CD4-positive, alpha-beta T cell treated with Interleukin-4 for 1 hour (primary cell): Measurements from ENCODE around the gene POMGNT1.

Experiments
- DNase-seq, 2 donors: peaks; one replicate each; pipeline ENCODE4 v3.0.0-alpha.2; 2020 to 2022

POMGNT1 gene

GRCh38 chr1:46206399-46206798 lies 8.2 kb upstream of the POMGNT1 start:
- DNase-seq = no peak

- no peak for DNase-seq
These were observed 7.6 kb upstream of the POMGNT1 start for GRCh38 chr1:46205791-46206190.

GRCh38 chr1:46205141-46205540 lies 6.9 kb upstream of the POMGNT1 start:
- no peak for DNase-seq

DNA sequence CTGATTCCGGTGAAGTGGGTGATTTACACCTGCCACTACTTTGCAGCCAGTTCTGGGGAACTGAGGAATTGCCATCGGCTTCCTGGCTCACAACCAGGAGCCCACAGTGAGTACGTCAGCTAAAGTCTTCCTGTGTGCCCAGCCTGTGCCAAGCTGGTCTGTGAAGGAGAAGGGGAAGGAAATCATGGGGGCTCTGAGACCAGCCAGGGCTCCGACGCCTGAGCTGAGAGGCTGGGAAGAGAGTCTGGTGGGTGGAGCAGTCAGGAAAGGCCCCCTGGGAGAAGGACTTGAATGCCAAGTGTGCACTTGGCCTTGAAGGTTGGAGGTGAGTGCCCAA lies 6.1 kb upstream of the POMGNT1 start:
- DNase-seq = no peak

DNA sequence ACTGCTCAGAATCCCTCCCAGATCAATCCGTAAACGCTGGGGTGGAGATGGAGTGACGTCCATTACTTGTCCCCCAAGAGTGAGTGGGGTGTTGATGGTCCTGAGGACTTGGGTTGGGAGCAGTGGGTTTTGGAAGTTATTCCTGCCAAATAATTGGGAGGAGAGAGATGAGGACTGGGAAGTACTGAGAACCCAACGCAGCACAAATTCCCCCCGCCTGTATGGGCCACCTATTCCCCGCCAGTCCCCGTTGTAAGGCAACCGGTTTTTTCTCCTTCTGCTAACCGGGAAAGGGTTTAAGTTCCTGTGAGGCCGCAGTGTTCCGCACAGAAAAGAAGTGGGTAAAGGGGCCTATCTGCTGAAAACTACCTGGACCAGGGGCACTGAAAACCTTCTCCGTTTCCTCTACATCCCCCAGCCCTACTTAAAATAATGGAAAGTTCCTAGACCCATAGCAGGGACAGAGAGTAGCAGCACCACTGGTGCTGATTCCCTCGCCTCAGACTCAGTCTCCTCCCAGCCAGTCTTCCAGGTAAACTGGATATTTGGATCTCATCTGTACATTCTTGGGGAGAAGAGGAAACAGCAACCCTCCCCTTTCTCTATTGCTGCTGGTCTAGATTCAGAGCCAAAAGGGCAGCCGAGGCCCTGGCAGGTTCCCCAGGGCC lies 5.6 kb upstream of the POMGNT1 start:
- no peak for DNase-seq

DNA sequence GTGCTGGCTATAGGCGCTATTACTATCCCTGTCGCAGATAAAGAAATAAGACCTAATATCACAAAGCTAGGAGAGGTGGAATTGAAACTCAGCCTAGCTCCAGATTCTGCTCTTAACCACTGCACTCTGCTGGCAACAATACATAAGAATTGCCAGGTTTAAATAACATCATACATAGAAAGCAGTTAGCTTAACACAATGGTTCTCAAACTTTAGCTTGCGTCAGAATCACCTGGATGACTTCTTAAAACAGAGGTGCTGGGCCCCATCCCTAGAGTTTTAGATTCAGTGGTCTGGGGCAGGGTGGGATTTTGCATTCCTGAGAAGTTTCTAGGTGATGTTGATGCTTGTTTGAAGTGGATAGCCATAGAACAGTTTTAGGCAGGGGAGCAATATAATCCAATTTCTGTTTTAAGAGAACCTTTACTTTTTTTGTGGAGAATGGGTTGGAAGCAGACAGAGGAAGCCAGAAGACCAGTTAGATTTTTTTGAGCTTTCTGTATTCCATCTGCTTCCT lies 1.1 kb upstream of the POMGNT1 start:
- no peak for DNase-seq

DNA sequence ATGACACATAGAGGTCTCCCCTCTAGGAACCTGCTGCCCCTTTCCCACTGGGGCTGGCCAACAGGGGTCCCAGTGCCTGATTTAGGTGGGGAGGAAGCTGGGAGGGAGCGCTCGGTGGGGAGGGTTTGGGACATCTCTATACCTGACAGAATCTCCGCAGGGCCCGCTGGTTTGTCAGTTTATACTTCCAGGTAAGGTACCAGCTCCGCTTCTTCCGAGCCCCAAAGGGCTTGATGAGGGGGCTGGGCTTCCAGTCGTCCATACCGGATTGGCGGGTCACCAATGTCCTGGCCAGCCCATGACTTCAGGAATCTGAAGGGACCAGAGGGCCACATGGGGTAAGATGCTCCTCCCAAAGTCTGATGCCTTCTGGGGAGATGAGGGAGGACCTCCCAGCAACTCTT lies 672 bp downstream of the POMGNT1 start:
- DNase-seq = no peak

DNA sequence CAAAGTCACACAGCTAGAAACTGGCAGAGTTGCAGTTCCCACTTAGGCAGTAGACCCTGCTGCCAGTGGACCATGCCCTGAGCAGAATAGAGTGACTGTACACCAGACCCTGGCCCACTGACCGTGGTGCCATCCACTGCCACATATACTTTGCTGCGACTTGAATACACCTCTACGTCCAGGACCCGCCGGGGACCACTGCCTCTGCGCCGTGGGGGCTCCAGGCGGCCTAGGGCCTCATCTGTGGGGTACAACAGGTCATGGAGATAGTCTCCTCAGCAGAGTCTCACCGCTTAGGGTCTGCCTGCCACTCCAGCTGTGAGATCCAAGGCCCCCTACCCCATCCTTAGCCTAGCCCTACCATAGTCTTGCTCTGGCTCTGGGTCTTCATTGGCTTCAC lies 1.6 kb downstream of the POMGNT1 start:
- no peak for DNase-seq

DNA sequence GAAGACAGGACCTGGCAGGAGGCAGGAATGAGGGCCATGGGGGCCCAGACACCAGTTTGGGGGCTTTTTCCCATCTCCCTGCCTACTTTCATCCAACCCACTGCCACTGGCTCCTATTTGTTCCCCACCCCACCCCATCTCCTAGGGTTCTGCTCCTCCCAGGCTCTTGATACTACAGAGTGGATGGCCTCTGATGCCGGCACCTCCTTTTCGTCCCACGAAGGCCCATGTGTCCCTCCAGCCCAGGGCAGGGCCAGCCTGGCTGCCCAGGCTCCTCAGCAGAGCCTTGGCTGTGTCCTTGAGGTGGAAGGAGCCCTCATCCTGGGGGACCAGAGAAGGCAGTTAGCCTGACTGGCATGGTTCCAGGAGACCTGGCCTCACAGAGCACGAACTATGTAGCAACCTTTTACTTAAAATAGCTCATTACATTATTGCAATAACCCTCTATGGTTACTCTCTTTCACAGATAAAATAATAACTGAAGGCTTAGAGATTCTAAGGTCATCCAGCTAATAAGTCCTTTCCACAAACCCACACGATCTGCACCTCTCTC lies 3.5 kb downstream of the POMGNT1 start:
- no peak for DNase-seq

GRCh38 chr1:46193984-46194570 lies 4.2 kb downstream of the POMGNT1 start:
- DNase-seq = no peak

DNA sequence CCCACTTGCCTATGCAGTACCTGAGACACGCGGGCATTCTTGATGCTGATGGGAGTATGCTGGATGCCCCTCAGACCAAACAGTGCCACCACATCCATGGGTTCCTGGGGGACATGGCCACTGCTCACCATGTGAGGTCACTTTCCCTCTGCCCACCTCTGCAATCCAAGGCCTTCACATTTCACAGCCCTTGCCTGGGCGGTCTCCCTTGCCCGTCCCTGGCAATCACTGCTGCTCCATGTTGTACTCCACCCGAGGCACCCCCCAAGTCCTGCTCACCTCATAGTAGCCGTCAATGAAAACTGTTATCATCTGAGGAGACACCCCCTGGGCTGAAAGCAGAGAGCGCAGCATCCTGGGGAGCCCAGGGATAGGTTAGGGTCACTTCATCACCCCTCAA lies 4.9 kb downstream of the POMGNT1 start:
- no peak for DNase-seq

- no peak for DNase-seq
These were observed 6.1 kb downstream of the POMGNT1 start for GRCh38 chr1:46192171-46192570.

- no peak for DNase-seq
These were observed 7.1 kb downstream of the POMGNT1 start for GRCh38 chr1:46191033-46191701.

- no peak for DNase-seq
These were observed 7.7 kb downstream of the POMGNT1 start for GRCh38 chr1:46190539-46190938.

DNA sequence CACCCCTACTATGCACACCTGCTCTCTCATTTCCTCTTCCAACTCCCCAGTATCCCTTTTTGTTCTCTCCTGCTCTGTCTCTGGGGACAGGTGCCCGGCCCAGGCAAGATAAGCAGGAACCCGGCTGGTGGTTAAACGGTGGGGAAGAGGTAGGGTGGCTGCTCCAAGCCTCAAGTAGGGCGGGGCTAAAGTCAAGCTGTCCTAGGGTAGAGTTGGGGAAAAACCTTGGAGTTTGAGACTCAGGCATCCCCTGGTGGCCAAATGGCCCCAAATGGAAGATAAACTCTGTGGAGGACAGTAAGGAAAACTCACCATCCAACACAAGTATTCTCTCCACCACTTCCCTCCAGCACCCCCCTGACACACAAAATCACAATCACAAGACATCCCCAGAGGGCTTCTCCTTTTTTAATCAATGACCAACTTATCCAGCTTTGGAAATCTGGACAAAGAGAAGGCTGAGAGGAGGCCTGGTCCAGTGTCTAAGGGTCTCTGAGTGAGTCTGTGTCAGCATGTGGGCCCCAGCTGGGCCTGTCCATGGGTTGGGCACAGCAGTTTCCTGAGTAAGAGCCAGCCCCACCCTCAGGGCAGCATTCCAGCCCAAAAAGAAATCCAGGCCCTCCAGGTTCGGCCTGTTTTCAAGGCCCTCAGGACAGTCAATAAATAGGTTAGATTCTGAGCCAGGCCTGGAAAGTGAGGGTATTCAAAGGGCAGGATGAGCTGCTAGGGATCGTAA lies 9.8 kb downstream of the POMGNT1 start:
- no peak for DNase-seq

DNA sequence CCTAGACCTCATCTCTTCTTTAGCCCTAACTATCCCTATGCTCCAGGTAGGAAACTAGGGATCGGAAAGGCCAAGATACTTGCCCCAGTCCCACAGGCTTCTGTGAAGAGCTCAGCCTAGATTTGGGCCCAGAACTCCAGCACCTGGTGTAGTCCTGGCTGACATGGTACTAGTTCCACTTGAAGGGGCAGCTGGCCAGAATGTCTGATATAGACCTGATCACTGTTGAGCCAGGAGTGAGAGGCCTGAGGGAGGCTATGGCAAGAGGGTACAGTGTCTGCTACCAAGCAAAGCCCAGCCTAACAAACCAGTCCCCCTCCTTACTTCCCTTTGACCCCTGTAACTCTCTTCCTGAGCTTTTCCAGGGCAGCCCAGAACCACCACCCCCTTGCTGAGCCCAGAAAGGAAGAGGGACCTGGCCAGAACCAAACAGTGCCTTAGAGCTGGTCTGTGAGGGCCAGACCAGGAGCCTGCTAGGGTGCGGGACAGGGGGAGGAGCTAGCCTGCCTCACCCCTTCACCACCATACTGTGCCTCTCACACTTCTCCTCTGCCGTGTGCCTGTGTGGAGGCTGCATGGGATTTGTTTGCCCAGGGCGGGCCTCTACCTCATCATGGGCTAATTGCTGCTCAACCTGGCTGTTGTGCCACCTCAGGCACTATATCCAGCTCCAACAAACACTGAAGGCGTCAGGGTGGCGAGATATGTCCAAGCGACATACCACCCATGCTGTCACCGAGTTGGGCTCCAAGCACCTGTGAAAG lies 10.9 kb downstream of the POMGNT1 start:
- no peak for DNase-seq

DNA sequence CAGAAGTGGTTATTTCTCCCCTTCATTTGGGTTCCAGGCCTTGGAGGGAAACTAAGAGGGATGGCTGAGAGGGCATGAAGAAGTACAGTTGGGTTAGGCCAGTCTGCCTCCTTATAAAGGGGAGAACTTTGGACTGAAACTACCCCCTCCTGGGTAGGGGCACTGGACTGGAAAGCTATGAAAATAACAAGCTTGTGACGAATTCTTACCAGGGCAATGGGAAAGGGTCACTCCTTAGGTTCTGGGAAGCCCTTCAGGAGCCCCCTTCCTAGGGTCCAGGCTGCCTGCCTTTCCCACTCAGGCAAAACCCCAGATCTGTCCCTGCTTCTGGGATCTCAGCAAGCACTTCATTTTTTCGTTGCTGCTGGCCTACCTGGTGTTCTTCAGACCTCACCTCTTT lies 12.2 kb downstream of the POMGNT1 start:
- no peak for DNase-seq

DNA sequence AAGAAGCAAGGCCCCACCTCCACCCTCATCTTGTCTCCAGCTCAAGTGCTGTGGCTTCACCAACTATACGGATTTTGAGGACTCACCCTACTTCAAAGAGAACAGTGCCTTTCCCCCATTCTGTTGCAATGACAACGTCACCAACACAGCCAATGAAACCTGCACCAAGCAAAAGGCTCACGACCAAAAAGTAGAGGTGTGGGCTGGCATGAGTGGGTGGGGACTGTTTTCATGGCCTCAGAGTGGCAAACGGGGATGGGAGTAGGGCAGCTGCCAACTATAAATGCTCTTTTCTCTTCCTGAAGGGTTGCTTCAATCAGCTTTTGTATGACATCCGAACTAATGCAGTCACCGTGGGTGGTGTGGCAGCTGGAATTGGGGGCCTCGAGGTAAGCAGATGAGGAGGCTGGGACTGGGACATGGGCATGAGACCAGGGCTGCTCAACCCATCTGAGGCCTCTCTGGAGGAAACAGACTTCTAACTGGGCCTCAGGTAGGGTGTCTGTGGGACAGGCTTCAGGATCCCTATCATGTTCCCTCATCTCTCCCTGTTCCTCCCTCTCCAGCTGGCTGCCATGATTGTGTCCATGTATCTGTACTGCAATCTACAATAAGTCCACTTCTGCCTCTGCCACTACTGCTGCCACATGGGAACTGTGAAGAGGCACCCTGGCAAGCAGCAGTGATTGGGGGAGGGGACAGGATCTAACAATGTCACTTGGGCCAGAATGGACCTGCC lies 13.1 kb downstream of the POMGNT1 start:
- no peak for DNase-seq

GRCh38 chr1:46183926-46184557 lies 14.2 kb downstream of the POMGNT1 start:
- no peak for DNase-seq

DNA sequence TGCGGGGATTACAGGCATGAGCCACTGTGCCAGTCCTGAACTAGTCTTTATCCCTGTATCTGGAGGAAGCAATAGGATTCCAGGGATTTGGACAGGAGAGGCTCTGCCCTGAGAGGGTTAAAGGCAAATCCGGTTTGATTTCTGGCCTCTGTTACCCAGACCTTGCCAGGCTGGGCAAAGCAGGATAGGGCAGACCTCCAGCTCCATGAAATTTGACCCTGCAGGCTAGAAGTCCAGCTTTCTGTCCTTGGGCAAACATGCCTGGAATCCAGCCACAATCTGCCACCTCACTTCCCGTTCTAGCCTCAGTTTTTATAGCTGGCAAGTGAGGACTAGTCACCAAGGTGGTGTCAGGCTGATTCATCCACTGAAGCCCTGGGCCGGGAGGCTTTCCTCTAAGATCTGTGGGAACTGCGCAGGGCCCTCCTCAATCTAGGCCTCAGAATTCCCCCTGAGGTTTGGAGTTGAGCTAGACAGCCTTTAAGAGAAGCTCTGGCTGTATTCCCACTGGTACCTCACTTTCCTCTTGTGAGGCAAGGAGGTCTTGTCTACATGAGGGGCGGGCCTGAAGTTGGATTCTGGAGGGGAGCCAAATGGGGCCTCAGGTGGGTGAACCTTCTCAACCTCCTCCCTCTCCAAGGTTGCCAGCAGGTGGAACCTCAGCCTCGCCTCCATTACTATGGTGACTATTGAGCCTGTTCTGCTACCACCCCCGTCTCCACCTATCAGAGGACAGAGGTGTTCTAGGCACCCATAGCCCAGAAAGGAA lies 15.0 kb downstream of the POMGNT1 start:
- no peak for DNase-seq
